ENCODE results near the gene C6orf47. TPM values are rescaled to one million over a fixed set of nuclear protein-coding genes. Genes with fewer than 3 reads are reported as not detected.
A peak's percentile ranks its signal among the peaks of the same experiment; 100 is the strongest.

The C6orf47 gene
- total and polyA plus RNA-seq, 7 donors = 13.5 to 36.0 (median 19.4) TPM

DNA sequence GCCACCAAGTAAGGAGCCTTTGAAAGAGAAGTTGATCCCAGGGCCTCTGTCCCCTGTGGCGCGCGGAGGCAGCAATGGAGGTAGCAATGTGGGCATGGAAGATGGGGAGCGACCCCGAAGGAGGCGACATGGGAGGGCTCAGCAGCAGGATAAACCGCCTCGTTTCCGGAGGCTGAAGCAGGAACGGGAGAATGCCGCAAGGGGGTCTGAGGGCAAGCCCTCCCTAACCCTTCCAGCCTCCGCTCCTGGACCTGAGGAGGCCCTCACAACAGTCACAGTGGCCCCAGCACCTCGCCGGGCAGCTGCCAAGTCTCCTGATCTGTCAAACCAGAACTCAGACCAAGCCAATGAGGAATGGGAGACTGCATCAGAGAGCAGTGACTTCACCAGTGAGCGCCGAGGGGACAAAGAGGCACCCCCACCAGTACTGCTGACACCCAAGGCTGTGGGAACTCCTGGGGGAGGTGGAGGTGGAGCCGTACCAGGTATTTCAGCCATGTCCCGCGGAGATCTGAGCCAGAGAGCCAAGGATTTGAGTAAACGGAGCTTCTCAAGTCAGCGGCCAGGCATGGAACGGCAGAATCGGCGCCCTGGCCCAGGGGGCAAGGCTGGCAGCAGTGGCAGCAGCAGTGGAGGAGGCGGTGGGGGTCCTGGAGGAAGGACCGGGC, 28.2 kb downstream of the C6orf47 start:
- TF ChIP-seq, protein P1, sequence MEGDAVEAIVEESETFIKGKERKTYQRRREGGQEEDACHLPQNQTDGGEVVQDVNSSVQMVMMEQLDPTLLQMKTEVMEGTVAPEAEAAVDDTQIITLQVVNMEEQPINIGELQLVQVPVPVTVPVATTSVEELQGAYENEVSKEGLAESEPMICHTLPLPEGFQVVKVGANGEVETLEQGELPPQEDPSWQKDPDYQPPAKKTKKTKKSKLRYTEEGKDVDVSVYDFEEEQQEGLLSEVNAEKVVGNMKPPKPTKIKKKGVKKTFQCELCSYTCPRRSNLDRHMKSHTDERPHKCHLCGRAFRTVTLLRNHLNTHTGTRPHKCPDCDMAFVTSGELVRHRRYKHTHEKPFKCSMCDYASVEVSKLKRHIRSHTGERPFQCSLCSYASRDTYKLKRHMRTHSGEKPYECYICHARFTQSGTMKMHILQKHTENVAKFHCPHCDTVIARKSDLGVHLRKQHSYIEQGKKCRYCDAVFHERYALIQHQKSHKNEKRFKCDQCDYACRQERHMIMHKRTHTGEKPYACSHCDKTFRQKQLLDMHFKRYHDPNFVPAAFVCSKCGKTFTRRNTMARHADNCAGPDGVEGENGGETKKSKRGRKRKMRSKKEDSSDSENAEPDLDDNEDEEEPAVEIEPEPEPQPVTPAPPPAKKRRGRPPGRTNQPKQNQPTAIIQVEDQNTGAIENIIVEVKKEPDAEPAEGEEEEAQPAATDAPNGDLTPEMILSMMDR (IDR thresholded peaks at IDR 0.05) = no peak
- H3K4me1 ChIP-seq = no peaks in the 10 kb centered on the region
- no peaks in the 10 kb centered on the region for H3K27me3 ChIP-seq (ENCODE audit: insufficient read depth in 3 of 3, low read length in 2 of 3)
- no peak overlapping the region for H3K27ac ChIP-seq
- intact Hi-C loops (cut with DNase I) = no loop called here
- no peak overlapping the region for H3K4me3 ChIP-seq
- H3K36me3 ChIP-seq (ENCODE audit: insufficient read depth in 1 of 2, low read depth in 1 of 2) = peaks cover 29 to 100% of the 10 kb centered on the region in 2 donors
- 85 to 88% (median 86%) methylated on average over 26 of the region's 26 CpGs for WGBS, 3 donors
- DNase-seq (no peak), ATAC-seq (peak in 2 of 4 donors; percentile 3 to 5)
- no peaks in the 10 kb centered on the region for H3K9me3 ChIP-seq

DNA sequence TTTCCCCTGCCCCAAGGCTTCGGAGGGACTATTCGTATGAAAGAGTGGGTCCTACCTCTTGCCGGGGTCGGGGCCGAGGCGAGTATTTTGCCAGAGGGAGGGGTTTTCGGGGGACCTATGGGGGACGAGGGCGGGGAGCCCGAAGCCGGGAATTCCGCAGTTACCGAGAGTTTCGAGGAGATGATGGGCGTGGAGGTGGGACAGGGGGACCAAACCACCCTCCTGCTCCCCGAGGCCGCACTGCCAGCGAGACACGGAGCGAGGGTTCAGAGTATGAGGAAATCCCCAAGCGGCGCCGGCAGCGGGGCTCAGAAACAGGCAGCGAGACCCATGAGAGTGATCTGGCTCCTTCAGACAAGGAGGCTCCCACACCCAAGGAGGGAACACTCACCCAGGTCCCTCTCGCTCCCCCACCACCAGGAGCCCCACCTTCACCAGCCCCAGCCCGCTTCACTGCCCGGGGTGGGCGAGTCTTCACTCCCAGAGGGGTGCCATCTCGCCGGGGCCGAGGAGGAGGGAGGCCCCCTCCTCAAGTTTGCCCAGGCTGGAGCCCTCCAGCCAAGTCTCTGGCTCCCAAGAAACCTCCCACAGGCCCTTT, 28.8 kb downstream of the C6orf47 start:
- intact Hi-C loops (cut with DNase I) = no loop called here
- ATAC-seq (peak in 2 of 4 donors; percentile 14 to 18), DNase-seq (no peak)
- Histone ChIP-seq H3K27ac (no peak overlapping the region), H3K4me1 (no peaks in the 10 kb centered on the region), H3K4me3 (no peak overlapping the region), H3K27me3 (ENCODE audit: insufficient read depth in 3 of 3, low read length in 2 of 3) (no peaks in the 10 kb centered on the region), H3K9me3 (no peaks in the 10 kb centered on the region), H3K36me3 (ENCODE audit: insufficient read depth in 1 of 2, low read depth in 1 of 2) (peaks cover 31 to 100% of the 10 kb centered on the region in 2 donors)
- TF ChIP-seq, protein P1 (IDR thresholded peaks at IDR 0.05) = no peak
- WGBS, 3 donors = 82 to 85% (median 82%) methylated on average over 29 to 32 of the region's 32 CpGs

DNA sequence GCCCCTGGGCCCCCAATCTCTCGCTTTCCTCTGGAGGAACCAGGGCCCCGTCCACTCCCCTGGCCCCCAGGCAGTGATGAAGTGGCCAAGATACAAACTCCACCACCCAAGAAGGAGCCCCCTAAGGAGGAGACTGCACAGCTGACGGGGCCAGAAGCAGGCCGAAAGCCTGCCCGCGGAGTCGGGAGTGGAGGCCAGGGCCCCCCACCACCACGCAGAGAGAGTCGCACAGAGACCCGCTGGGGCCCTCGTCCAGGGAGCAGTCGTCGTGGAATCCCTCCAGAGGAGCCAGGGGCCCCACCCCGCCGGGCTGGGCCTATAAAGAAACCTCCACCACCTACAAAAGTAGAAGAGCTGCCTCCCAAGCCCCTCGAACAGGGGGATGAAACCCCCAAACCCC, 29.4 kb downstream of the C6orf47 start:
- Histone ChIP-seq H3K4me3 (no peak overlapping the region), H3K36me3 (ENCODE audit: insufficient read depth in 1 of 2, low read depth in 1 of 2) (peaks cover 30 to 100% of the 10 kb centered on the region in 2 donors), H3K9me3 (no peaks in the 10 kb centered on the region), H3K4me1 (no peaks in the 10 kb centered on the region), H3K27ac (no peak overlapping the region), H3K27me3 (ENCODE audit: insufficient read depth in 3 of 3, low read length in 2 of 3) (no peaks in the 10 kb centered on the region)
- ATAC-seq = peak in 2 of 4 donors; percentile 10
- intact Hi-C loops (cut with DNase I) = no loop called here
- no peak for DNase-seq
- WGBS, 3 donors = 79 to 84% (median 80%) methylated on average over 16 of the region's 16 CpGs
- TF ChIP-seq, protein P1 (IDR thresholded peaks at IDR 0.05) = no peak

DNA sequence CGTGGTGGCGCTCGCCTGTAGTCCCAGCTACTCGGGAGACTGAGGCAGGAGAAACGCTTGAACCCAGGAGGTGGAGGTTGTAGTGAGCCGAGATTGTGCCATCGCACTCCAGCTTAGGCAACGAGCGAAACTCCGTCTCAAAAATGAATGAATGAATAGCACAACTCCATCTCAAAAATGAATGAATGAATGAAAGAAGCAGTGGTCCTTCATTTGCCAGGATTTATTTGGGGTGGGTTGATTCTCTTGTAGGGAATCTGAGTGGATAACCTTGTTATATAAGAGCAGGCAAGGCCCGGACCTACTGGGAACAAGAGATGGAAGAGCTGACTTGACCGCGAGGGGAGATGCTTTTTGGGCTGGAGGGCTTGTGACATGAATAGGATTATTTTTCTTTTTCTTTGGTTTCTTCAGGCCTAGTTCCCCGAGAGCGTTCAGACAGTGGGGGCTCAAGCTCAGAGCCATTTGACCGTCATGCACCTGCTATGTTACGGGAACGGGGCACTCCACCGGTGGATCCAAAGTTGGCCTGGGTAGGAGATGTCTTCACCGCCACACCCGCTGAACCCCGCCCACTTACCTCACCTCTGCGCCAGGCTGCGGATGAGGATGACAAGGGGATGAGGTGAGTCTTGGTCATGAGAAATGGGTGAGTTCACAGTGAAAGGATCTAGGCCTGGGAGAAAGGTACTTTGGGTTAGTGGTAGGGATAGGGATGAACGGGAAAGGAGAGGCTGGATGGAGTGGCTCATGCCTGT, 30.2 kb downstream of the C6orf47 start:
- no peak for DNase-seq

More for the DNA sequence above, 30.2 kb downstream of the C6orf47 start:
- Histone ChIP-seq H3K4me1 (no peaks in the 10 kb centered on the region), H3K27me3 (ENCODE audit: insufficient read depth in 3 of 3, low read length in 2 of 3) (no peaks in the 10 kb centered on the region), H3K36me3 (ENCODE audit: insufficient read depth in 1 of 2, low read depth in 1 of 2) (peaks cover 29 to 100% of the 10 kb centered on the region in 2 donors), H3K4me3 (no peak overlapping the region), H3K9me3 (no peaks in the 10 kb centered on the region), H3K27ac (no peak overlapping the region)
- intact Hi-C loops (cut with DNase I) = no loop called here
- WGBS, 3 donors = 86 to 92% (median 87%) methylated on average over 25 of the region's 25 CpGs
- ATAC-seq = no peak
- TF ChIP-seq, protein P1 (IDR thresholded peaks at IDR 0.05) = no peak
